Measurements from ENCODE around the gene NDUFA12.

NDUFA12 gene

DNA sequence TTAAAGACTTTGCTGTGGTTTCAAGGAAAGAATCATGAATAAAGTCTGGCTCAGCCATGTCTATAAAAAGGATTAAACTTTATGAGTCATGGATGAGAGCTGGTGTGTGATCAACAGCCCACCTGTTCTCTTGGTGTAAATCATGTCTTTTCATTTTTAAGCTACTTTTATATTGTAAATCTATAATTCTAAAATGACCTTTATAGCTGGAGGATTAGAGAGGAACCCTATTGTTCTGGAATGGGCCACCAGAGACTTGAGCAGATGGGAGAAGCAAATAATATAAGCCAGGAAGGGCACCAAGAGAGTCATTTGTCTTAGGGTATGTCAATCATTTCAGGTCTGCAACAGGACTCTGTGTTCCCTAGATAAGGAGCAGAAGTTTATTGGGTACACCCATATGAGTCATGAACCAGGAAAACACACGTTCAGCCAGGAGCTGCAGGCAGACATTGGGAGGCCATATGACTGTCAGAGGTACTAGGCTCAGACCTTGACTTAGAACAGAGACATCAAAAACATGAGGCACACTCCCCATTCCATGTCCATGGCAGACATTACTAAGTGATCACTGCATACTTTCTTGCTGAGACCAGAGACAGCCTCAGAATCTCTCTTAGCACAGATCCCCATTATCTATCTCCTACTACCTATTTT is 49.3 kb downstream of the NDUFA12 start (continued):
- TF ChIP-seq, protein P1, sequence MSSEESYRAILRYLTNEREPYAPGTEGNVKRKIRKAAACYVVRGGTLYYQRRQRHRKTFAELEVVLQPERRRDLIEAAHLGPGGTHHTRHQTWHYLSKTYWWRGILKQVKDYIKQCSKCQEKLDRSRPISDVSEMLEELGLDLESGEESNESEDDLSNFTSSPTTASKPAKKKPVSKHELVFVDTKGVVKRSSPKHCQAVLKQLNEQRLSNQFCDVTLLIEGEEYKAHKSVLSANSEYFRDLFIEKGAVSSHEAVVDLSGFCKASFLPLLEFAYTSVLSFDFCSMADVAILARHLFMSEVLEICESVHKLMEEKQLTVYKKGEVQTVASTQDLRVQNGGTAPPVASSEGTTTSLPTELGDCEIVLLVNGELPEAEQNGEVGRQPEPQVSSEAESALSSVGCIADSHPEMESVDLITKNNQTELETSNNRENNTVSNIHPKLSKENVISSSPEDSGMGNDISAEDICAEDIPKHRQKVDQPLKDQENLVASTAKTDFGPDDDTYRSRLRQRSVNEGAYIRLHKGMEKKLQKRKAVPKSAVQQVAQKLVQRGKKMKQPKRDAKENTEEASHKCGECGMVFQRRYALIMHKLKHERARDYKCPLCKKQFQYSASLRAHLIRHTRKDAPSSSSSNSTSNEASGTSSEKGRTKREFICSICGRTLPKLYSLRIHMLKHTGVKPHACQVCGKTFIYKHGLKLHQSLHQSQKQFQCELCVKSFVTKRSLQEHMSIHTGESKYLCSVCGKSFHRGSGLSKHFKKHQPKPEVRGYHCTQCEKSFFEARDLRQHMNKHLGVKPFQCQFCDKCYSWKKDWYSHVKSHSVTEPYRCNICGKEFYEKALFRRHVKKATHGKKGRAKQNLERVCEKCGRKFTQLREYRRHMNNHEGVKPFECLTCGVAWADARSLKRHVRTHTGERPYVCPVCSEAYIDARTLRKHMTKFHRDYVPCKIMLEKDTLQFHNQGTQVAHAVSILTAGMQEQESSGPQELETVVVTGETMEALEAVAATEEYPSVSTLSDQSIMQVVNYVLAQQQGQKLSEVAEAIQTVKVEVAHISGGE (tag by site-specific recombination; conservative IDR thresholded peaks at IDR 0.05; ENCODE audit: low read depth) = no peak
- TF ChIP-seq SCRT1 (tag by site-specific recombination; IDR thresholded peaks at IDR 0.05; ENCODE audit: borderline replicate concordance) (peak; percentile 81; the same call in 1 of the 2 replicates), HOXA7 (CRISPR knock-in tag; IDR thresholded peaks at IDR 0.05; ENCODE audit: borderline replicate concordance) (no peak), ZBTB17 (tag by site-specific recombination; IDR thresholded peaks at IDR 0.05) (peak; percentile 64), KLF1 (tag by site-specific recombination; IDR thresholded peaks at IDR 0.05) (peak; percentile 69; the same call in 1 of the 2 replicates), SP7 (tag by site-specific recombination; IDR thresholded peaks at IDR 0.05) (peak; percentile 32; the same call in 1 of the 2 replicates)

DNA sequence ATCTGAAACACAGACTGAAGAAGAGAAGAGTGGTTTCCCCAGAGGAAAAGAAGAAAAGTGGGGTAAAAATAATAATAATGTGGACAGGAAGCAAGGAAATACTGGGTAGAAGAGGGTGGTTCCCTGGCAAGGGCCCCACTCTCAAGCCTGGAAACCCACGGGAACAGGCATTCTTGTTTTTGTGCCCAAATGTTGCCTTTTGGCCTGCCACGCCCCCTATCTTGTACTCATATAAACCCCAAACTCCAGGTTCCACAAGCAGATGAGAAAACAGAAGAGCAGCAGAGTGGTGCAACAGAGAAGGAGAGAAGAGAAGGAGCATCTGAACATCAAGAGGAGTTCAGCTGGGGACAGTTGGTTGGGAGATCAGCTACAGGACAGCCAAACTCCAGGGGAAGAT is 51.2 kb downstream of the NDUFA12 start:
- POLR2A ChIA-PET = interaction anchor here (1.2 to 1.3 kb wide), 2 partner anchors 21 to 51 kb away, joined by 3 to 5 read pairs; partner anchors contain the start of gene NDUFA12
- H3K4me3 ChIP-seq (ENCODE audit: low read depth, low read length) = no peak overlapping the region
- no peaks in the 10 kb centered on the region for H3K9me3 ChIP-seq (ENCODE audit: control insufficient read depth, insufficient read depth, low read depth, low read length)
- H3K27ac ChIP-seq (ENCODE audit: extremely low read depth, low read depth, low read length) = no peak overlapping the region
- no peaks in the 10 kb centered on the region for H3K36me3 ChIP-seq (ENCODE audit: control insufficient read depth in 2 of 2, insufficient read depth in 1 of 2, low read length in 2 of 2)
- peaks cover 14% of the 10 kb centered on the region; the same call in 1 of the 2 replicates for H3K4me1 ChIP-seq (ENCODE audit: control insufficient read depth, insufficient read depth, low read length)
- TF ChIP-seq ZNF174 (tag by site-specific recombination; IDR thresholded peaks at IDR 0.05) = no peak
- CTCF ChIA-PET = interaction anchor here (1.6 kb wide), 1 partner anchor 12 kb away, joined by 4 read pairs; no protein-coding TSS in a partner anchor

DNA sequence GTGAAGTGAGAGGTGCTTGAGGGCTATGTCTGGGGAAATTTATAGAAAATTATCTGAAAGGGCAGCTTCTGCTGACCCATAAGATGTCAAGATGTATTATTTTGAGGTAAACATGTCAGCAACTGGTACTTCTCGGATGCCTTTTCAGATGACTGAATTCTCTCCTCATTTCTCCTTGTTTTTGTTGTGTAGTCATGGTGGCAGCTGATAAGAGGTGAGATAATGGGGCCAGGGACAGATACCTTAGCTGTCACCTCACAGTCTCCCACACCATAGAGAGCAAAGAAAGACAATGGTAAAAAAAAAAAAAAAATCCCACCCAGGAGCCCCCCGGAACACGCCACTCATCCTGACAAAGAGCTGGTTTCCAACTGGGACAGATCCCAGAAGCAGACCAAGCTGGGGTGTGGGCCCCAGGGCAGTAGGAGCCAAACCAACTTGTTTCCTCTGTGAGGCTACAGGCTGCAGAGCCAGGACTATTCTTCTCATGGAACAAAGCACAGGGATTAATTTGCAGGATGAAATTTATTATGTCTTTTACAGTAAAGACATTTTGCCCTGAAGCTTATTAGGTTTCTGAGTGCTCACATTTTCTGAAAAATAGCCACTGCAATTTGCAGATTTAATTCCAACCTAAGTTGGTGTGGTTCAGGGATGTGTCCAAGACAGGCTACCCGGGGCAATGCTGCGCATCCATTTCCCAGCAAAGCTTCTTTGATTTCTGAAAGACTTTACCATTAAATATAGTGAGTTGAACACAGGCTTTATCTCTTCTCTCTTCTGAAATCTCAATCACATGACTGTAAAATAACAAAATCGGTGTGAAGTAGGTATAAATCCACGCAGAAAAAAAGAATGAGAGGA is 52.2 kb downstream of the NDUFA12 start:
- TF ChIP-seq ZNF623 (tag by site-specific recombination; IDR thresholded peaks at IDR 0.05) = no peak
- TF ChIP-seq, protein P2, sequence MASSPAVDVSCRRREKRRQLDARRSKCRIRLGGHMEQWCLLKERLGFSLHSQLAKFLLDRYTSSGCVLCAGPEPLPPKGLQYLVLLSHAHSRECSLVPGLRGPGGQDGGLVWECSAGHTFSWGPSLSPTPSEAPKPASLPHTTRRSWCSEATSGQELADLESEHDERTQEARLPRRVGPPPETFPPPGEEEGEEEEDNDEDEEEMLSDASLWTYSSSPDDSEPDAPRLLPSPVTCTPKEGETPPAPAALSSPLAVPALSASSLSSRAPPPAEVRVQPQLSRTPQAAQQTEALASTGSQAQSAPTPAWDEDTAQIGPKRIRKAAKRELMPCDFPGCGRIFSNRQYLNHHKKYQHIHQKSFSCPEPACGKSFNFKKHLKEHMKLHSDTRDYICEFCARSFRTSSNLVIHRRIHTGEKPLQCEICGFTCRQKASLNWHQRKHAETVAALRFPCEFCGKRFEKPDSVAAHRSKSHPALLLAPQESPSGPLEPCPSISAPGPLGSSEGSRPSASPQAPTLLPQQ (tag by site-specific recombination; IDR thresholded peaks at IDR 0.05) = peak; percentile 85
- TF ChIP-seq GFI1B (tag by site-specific recombination; IDR thresholded peaks at IDR 0.05) = no peak
- 0 out of 2 replicates have a peak, but pooled peaks have one; percentile 29 for TF ChIP-seq SCRT2 (tag by site-specific recombination; IDR thresholded peaks at IDR 0.05)
- no peak for TF ChIP-seq ZNF121 (tag by site-specific recombination; IDR thresholded peaks at IDR 0.05)
- TF ChIP-seq KLF9 (tag by site-specific recombination; IDR thresholded peaks at IDR 0.05; ENCODE audit: low read depth) = no peak
- no peak for TF ChIP-seq SCRT1 (tag by site-specific recombination; IDR thresholded peaks at IDR 0.05; ENCODE audit: borderline replicate concordance)
- TF ChIP-seq GLIS2 (tag by site-specific recombination; IDR thresholded peaks at IDR 0.05) = no peak
- TF ChIP-seq ZFP69B (tag by site-specific recombination; IDR thresholded peaks at IDR 0.05) = peak; percentile 47; the same call in 1 of the 2 replicates
- Histone ChIP-seq H3K4me1 (ENCODE audit: control insufficient read depth, insufficient read depth, low read length) (peaks cover 14% of the 10 kb centered on the region; the same call in 1 of the 2 replicates), H3K4me3 (ENCODE audit: low read depth, low read length) (no peak overlapping the region), H3K27ac (ENCODE audit: extremely low read depth, low read depth, low read length) (no peak overlapping the region), H3K9me3 (ENCODE audit: control insufficient read depth, insufficient read depth, low read depth, low read length) (no peaks in the 10 kb centered on the region), H3K36me3 (ENCODE audit: control insufficient read depth in 2 of 2, insufficient read depth in 1 of 2, low read length in 2 of 2) (no peaks in the 10 kb centered on the region)
- ChIA-PET POLR2A (interaction anchor here (1.2 kb wide), 1 partner anchor 22 kb away, joined by 3 read pairs; no protein-coding TSS in a partner anchor), CTCF (interaction anchor here (0.5 to 0.7 kb wide), 3 partner anchors 406 to 727 kb away, joined by 3 to 4 read pairs (median 3); no protein-coding TSS in a partner anchor)
